Left lung (tissue), 10 donors: ENCODE measurements around the gene TRNT1. TPM values are rescaled to one million over a fixed set of nuclear protein-coding genes. Genes with fewer than 3 reads are reported as not detected.

ENCODE experiments used
- ATAC-seq: fragments of 200-7000 bp; cut with Tn5 transposase; one replicate; pipeline ENCODE4 v1.9.1; 2020; ENCODE audit warnings: moderate library complexity
- DNase-seq, 4 donors: peaks; one replicate each; pipeline ENCODE4 v3.0.0-alpha.2; 2013 to 2020
- H3K27ac ChIP-seq, 2 donors: fragments of 200-600 bp; sonication (generic) in 1 of 2; one replicate each; pipeline versions ENCODE4 v1.5.0 to v1.8.0; 2020 to 2021
- H3K27me3 ChIP-seq, 2 donors: fragments of 200-600 bp; sonication (generic) in 1 of 2; one replicate each; pipeline versions ENCODE4 v1.5.0 to v1.8.0; 2020 to 2021
- H3K36me3 ChIP-seq, 2 donors: fragments of 200-600 bp; sonication (generic) in 1 of 2; one replicate each; pipeline versions ENCODE4 v1.5.0 to v1.8.0; 2020 to 2021
- H3K4me1 ChIP-seq, 2 donors: fragments of 200-600 bp; one replicate each; pipeline ENCODE4 v1.8.0; 2021
- H3K4me3 ChIP-seq, 2 donors: fragments of 200-600 bp; sonication (generic) in 1 of 2; one replicate each; pipeline versions ENCODE4 v1.5.0 to v1.8.0; 2020 to 2021; ENCODE audit warnings: mild to moderate bottlenecking in 1 of 2
- H3K9me3 ChIP-seq, 2 donors: fragments of 200-600 bp; sonication (generic) in 1 of 2; one replicate each; pipeline versions ENCODE4 v1.5.0 to v1.8.0; 2020 to 2021
- CTCF ChIP-seq, 2 donors: fragments of 200-600 bp; sonication (generic) in 1 of 2; IDR thresholded peaks; one replicate each; pipeline versions ENCODE4 v1.5.0 to v1.8.0; 2021; ENCODE audit warnings: antibody characterized with exemption in 2 of 2
- intact Hi-C, 2 donors: fragments of 100-400 bp; cut with DNase I; formaldehyde crosslinking; loops; one replicate each; pipeline versions ENCODE4 v1.11.2 to v1.14.2; 2022
- polyA plus RNA-seq, 6 donors: library from polyadenylated mRNA; unstranded; fragments of 120-200 nt; gene quantifications; one replicate each; pipeline ENCODE4 v1.2.1, GENCODE V29; 2013; ENCODE audit not compliant: insufficient read length in 6 of 6
- total RNA-seq, 2 donors: library from RNA; stranded (reverse); fragmentation: NEBNext Ultra II Directional; extraction: Animal tissue kit (Norgen Biotek cat#: 25700); gene quantifications; one replicate each; pipeline ENCODE4 v1.2.1, GENCODE V29; 2021
- donor health status: DM: no; HTN: yes; CAD: no.
- donor health status: DM: no; HTN: no; CAD: no.

The TRNT1 gene
- total and polyA plus RNA-seq, 8 donors = 21.4 to 41.9 (median 37.0) TPM

- H3K27ac ChIP-seq = no peak overlapping the region
- H3K27me3 ChIP-seq = no peaks in the 10 kb centered on the region
- no peaks in the 10 kb centered on the region for H3K36me3 ChIP-seq
- no peak for TF ChIP-seq CTCF (IDR thresholded peaks at IDR 0.05)
- H3K9me3 ChIP-seq = no peaks in the 10 kb centered on the region
- H3K4me3 ChIP-seq = no peak overlapping the region
- ATAC-seq = no peak
- no peaks in the 10 kb centered on the region for H3K4me1 ChIP-seq
- intact Hi-C loops = no loop called here
- DNase-seq = no peak
Observed at GRCh38 chr3:3087716-3088465, 38.8 kb upstream of the TRNT1 start.

- Histone ChIP-seq H3K36me3 (no peaks in the 10 kb centered on the region), H3K9me3 (no peaks in the 10 kb centered on the region), H3K4me3 (no peak overlapping the region), H3K27me3 (no peaks in the 10 kb centered on the region), H3K4me1 (no peaks in the 10 kb centered on the region), H3K27ac (no peak overlapping the region)
- intact Hi-C loops = no loop called here
- no peak for TF ChIP-seq CTCF (IDR thresholded peaks at IDR 0.05)
- ATAC-seq (no peak), DNase-seq (no peak)
Observed at GRCh38 chr3:3089017-3089416, 37.7 kb upstream of the TRNT1 start.

GRCh38 chr3:3097958-3098357 is 28.8 kb upstream of the TRNT1 start:
- Histone ChIP-seq H3K36me3 (no peaks in the 10 kb centered on the region), H3K27me3 (no peaks in the 10 kb centered on the region), H3K4me1 (no peaks in the 10 kb centered on the region), H3K9me3 (no peaks in the 10 kb centered on the region), H3K27ac (no peak overlapping the region), H3K4me3 (no peak overlapping the region)
- intact Hi-C loops = no loop called here
- no peak for TF ChIP-seq CTCF (IDR thresholded peaks at IDR 0.05)
- DNase-seq (no peak), ATAC-seq (no peak)

GRCh38 chr3:3101660-3102458 is 24.9 kb upstream of the TRNT1 start:
- no peaks in the 10 kb centered on the region for H3K36me3 ChIP-seq
- no peak overlapping the region for H3K4me3 ChIP-seq
- intact Hi-C loops = no loop called here
- TF ChIP-seq CTCF (IDR thresholded peaks at IDR 0.05) = no peak
- H3K27me3 ChIP-seq = no peaks in the 10 kb centered on the region
- no peaks in the 10 kb centered on the region for H3K9me3 ChIP-seq
- ATAC-seq = no peak
- no peak overlapping the region for H3K27ac ChIP-seq
- no peaks in the 10 kb centered on the region for H3K4me1 ChIP-seq
- DNase-seq = no peak

- Histone ChIP-seq H3K27ac (no peak overlapping the region), H3K27me3 (no peaks in the 10 kb centered on the region), H3K9me3 (no peaks in the 10 kb centered on the region), H3K4me1 (no peaks in the 10 kb centered on the region), H3K4me3 (no peak overlapping the region), H3K36me3 (no peaks in the 10 kb centered on the region)
- no peak for ATAC-seq
- intact Hi-C loops = no loop called here
- TF ChIP-seq CTCF (IDR thresholded peaks at IDR 0.05) = no peak
- no peak for DNase-seq
Observed at GRCh38 chr3:3102751-3103150, 24.0 kb upstream of the TRNT1 start.
